ENCODE results near the gene PELI3. TPM values are rescaled to one million over a fixed set of nuclear protein-coding genes. Genes with fewer than 3 reads are reported as not detected.

PELI3 gene
- total and polyA plus RNA-seq, 3 donors from 2014 or later, result 10.2 to 17.7 (median 13.0) TPM

- H3K9me3 ChIP-seq, result no peaks in the 10 kb centered on the region
- no peaks in the 10 kb centered on the region for H3K27me3 ChIP-seq
- H3K4me1 ChIP-seq, result peaks cover 5% of the 10 kb centered on the region
- peak within 1 kb of the TSS; percentile 14 to 57 for H3K27ac ChIP-seq
- no peaks in the 10 kb centered on the region for H3K36me3 ChIP-seq (ENCODE audit: low read depth, missing control alignments)
- peak; percentile 90 for DNase-seq
- no peak for TF ChIP-seq CTCF (IDR thresholded peaks at IDR 0.05)
- no peak for TF ChIP-seq POLR2A (IDR thresholded peaks at IDR 0.05)
- peak within 1 kb of the TSS; percentile 70 to 72 for H3K4me3 ChIP-seq
- 0 to 1% methylated on average over 24 to 31 of the region's 31 CpGs for WGBS, 2 donors
- intact Hi-C loops (cut with DNase I; ENCODE audit: low total_unique reads), result no loop called here
Observed at GRCh38 chr11:66510271-66510989, 43.7 kb downstream of the PELI3 start, which contains the start of gene BBS1. Gene BBS1, plus strand, starts transcription at chr11:66510635. Its CDS starts 25 bp downstream, at chr11:66510660.

GRCh38 chr11:66510990-66511339, 44.3 kb downstream of the PELI3 start:
- intact Hi-C loops (cut with DNase I; ENCODE audit: low total_unique reads), result no loop called here
- peaks cover 5% of the 10 kb centered on the region for H3K4me1 ChIP-seq
- H3K27ac ChIP-seq, result peak overlapping the region in 1 of 2 donors; percentile 57
- no peaks in the 10 kb centered on the region for H3K36me3 ChIP-seq (ENCODE audit: low read depth, missing control alignments)
- peak overlapping the region; percentile 70 to 72 for H3K4me3 ChIP-seq
- TF ChIP-seq CTCF (IDR thresholded peaks at IDR 0.05) (no peak), POLR2A (IDR thresholded peaks at IDR 0.05) (no peak)
- DNase-seq, result no peak
- H3K27me3 ChIP-seq, result no peaks in the 10 kb centered on the region
- no peaks in the 10 kb centered on the region for H3K9me3 ChIP-seq
- WGBS, 2 donors, result 1 to 7% methylated on average over 5 of the region's 5 CpGs

- H3K4me3 ChIP-seq, result no peak overlapping the region
- H3K27ac ChIP-seq, result no peak overlapping the region
- TF ChIP-seq CTCF (IDR thresholded peaks at IDR 0.05), result no peak
- no peaks in the 10 kb centered on the region for H3K36me3 ChIP-seq (ENCODE audit: low read depth, missing control alignments)
- whole genome bisulfite sequencing, 2 donors, result 84 to 88% methylated on average over 11 of the region's 11 CpGs
- no peaks in the 10 kb centered on the region for H3K4me1 ChIP-seq
- no peaks in the 10 kb centered on the region for H3K9me3 ChIP-seq
- intact Hi-C loops (cut with DNase I; ENCODE audit: low total_unique reads), result no loop called here
- H3K27me3 ChIP-seq, result no peaks in the 10 kb centered on the region
- no peak for DNase-seq
Observed at GRCh38 chr11:66523611-66524010, 56.9 kb downstream of the PELI3 start.

- no peaks in the 10 kb centered on the region for H3K36me3 ChIP-seq (ENCODE audit: low read depth, missing control alignments)
- 90 to 93% methylated on average over 10 of the region's 10 CpGs for WGBS, 2 donors
- H3K4me1 ChIP-seq, result no peaks in the 10 kb centered on the region
- intact Hi-C loops (cut with DNase I; ENCODE audit: low total_unique reads), result no loop called here
- TF ChIP-seq CTCF (IDR thresholded peaks at IDR 0.05) (no peak), POLR2A (IDR thresholded peaks at IDR 0.05) (no peak)
- no peaks in the 10 kb centered on the region for H3K27me3 ChIP-seq
- no peak overlapping the region for H3K27ac ChIP-seq
- H3K4me3 ChIP-seq, result no peak overlapping the region
- H3K9me3 ChIP-seq, result no peaks in the 10 kb centered on the region
- DNase-seq, result no peak
Observed at GRCh38 chr11:66524304-66525040, 57.8 kb downstream of the PELI3 start.

Small RNA genes within 50 kb of the gene (small RNA-seq; reads per million reads assigned to genes)
- 0 reads per million in 2 donors for gene RF00416

Other genes with a start within 250 kb of the PELI3 start
- gene KLC2, start 209.2 kb upstream of the PELI3 start, total RNA-seq, result 10 to 100 TPM; 45.9 to 53.5 TPM
- 51.7 TPM for gene KLC2, start 209.2 kb upstream of the PELI3 start, polyA plus RNA-seq (ENCODE audit: insufficient read depth, low read depth, low replicate concordance)
- gene RAB1B, start 198.3 kb upstream of the PELI3 start, total RNA-seq, result 100 to 1,000 TPM in 1 of 2 donors, 10 to 100 TPM in 1; 63.2 to 107 TPM
- gene RAB1B, start 198.3 kb upstream of the PELI3 start, polyA plus RNA-seq (ENCODE audit: insufficient read depth, low read depth, low replicate concordance), result 180 TPM
- 1 to 10 TPM; 4.0 to 7.4 TPM for gene CNIH2, start 188.7 kb upstream of the PELI3 start, total RNA-seq
- 17.3 TPM for gene CNIH2, start 188.7 kb upstream of the PELI3 start, polyA plus RNA-seq (ENCODE audit: insufficient read depth, low read depth, low replicate concordance)
- 10 to 100 TPM; 60.5 to 94.1 TPM for gene YIF1A, start 177.8 kb upstream of the PELI3 start, total RNA-seq
- 82.6 TPM for gene YIF1A, start 177.8 kb upstream of the PELI3 start, polyA plus RNA-seq (ENCODE audit: insufficient read depth, low read depth, low replicate concordance)
- 1 to 10 TPM; 1.4 to 1.7 TPM for gene TMEM151A, start 175.0 kb upstream of the PELI3 start, total RNA-seq
- 0.90 TPM for gene TMEM151A, start 175.0 kb upstream of the PELI3 start, polyA plus RNA-seq (ENCODE audit: insufficient read depth, low read depth, low replicate concordance)
- gene CD248, start 149.9 kb upstream of the PELI3 start, total RNA-seq, result 1 to 10 TPM; 3.9 to 6.4 TPM
- 35.5 TPM for gene CD248, start 149.9 kb upstream of the PELI3 start, polyA plus RNA-seq (ENCODE audit: insufficient read depth, low read depth, low replicate concordance)
- gene RIN1, start 130.5 kb upstream of the PELI3 start, total RNA-seq, result 1 to 10 TPM; 8.2 to 8.5 TPM
- 4.7 TPM for gene RIN1, start 130.5 kb upstream of the PELI3 start, polyA plus RNA-seq (ENCODE audit: insufficient read depth, low read depth, low replicate concordance)
- gene BRMS1, start 121.8 kb upstream of the PELI3 start, total RNA-seq, result 10 to 100 TPM; 55.5 to 59.4 TPM
- gene BRMS1, start 121.8 kb upstream of the PELI3 start, polyA plus RNA-seq (ENCODE audit: insufficient read depth, low read depth, low replicate concordance), result 67.5 TPM
- 10 to 100 TPM; 28.2 to 45.1 TPM for gene B4GAT1, start 119.3 kb upstream of the PELI3 start, total RNA-seq
- gene B4GAT1, start 119.3 kb upstream of the PELI3 start, polyA plus RNA-seq (ENCODE audit: insufficient read depth, low read depth, low replicate concordance), result 23.2 TPM
- gene SLC29A2, start 95.1 kb upstream of the PELI3 start, total RNA-seq, result 1 to 10 TPM; 1.6 to 3.1 TPM
- 1.2 TPM for gene SLC29A2, start 95.1 kb upstream of the PELI3 start, polyA plus RNA-seq (ENCODE audit: insufficient read depth, low read depth, low replicate concordance)
- 1 to 10 TPM in 1 of 2 donors, under 1 TPM in 1; 0.50 to 1.4 TPM for gene NPAS4, start 45.9 kb upstream of the PELI3 start, total RNA-seq
- gene NPAS4, start 45.9 kb upstream of the PELI3 start, polyA plus RNA-seq (ENCODE audit: insufficient read depth, low read depth, low replicate concordance), result 0.09 TPM
- gene MRPL11, start 28.1 kb upstream of the PELI3 start, total RNA-seq, result 10 to 100 TPM; 21.2 to 23.7 TPM
- gene MRPL11, start 28.1 kb upstream of the PELI3 start, polyA plus RNA-seq (ENCODE audit: insufficient read depth, low read depth, low replicate concordance), result 50.0 TPM
- gene DPP3, start 13.5 kb downstream of the PELI3 start, total RNA-seq, result 10 to 100 TPM; 29.3 to 31.0 TPM
- 24.8 TPM for gene DPP3, start 13.5 kb downstream of the PELI3 start, polyA plus RNA-seq (ENCODE audit: insufficient read depth, low read depth, low replicate concordance)
- gene BBS1, start 43.7 kb downstream of the PELI3 start, total RNA-seq, result 10 to 100 TPM; 86.1 to 89.3 TPM
- 42.9 TPM for gene BBS1, start 43.7 kb downstream of the PELI3 start, polyA plus RNA-seq (ENCODE audit: insufficient read depth, low read depth, low replicate concordance)
- gene ZDHHC24, start 79.1 kb downstream of the PELI3 start, total RNA-seq, result 10 to 100 TPM; 20.7 to 23.3 TPM
- gene ZDHHC24, start 79.1 kb downstream of the PELI3 start, polyA plus RNA-seq (ENCODE audit: insufficient read depth, low read depth, low replicate concordance), result 9.2 TPM
- gene ACTN3, start 80.0 kb downstream of the PELI3 start, total RNA-seq, result 1 to 10 TPM; 1.7 to 4.0 TPM
- 6.8 TPM for gene ACTN3, start 80.0 kb downstream of the PELI3 start, polyA plus RNA-seq (ENCODE audit: insufficient read depth, low read depth, low replicate concordance)
- 100 to 1,000 TPM; 125 to 164 TPM for gene CTSF, start 101.7 kb downstream of the PELI3 start, total RNA-seq
- gene CTSF, start 101.7 kb downstream of the PELI3 start, polyA plus RNA-seq (ENCODE audit: insufficient read depth, low read depth, low replicate concordance), result 242 TPM
- 10 to 100 TPM; 14.4 to 26.3 TPM for gene CCDC87, start 126.2 kb downstream of the PELI3 start, total RNA-seq
- gene CCDC87, start 126.2 kb downstream of the PELI3 start, polyA plus RNA-seq (ENCODE audit: insufficient read depth, low read depth, low replicate concordance), result 37.2 TPM
- 10 to 100 TPM; 70.7 to 83.2 TPM for gene CCS, start 126.3 kb downstream of the PELI3 start, total RNA-seq
- 67.5 TPM for gene CCS, start 126.3 kb downstream of the PELI3 start, polyA plus RNA-seq (ENCODE audit: insufficient read depth, low read depth, low replicate concordance)
- gene RBM14, start 149.7 kb downstream of the PELI3 start, total RNA-seq, result 100 to 1,000 TPM; 146 to 149 TPM
- 85.2 TPM for gene RBM14, start 149.7 kb downstream of the PELI3 start, polyA plus RNA-seq (ENCODE audit: insufficient read depth, low read depth, low replicate concordance)
- 100 to 1,000 TPM in 1 of 2 donors, 10 to 100 TPM in 1; 95.2 to 123 TPM for gene RBM4, start 171.8 kb downstream of the PELI3 start, total RNA-seq
- gene RBM4, start 171.8 kb downstream of the PELI3 start, polyA plus RNA-seq (ENCODE audit: insufficient read depth, low read depth, low replicate concordance), result 137 TPM
- 10 to 100 TPM; 35.0 to 35.7 TPM for gene RBM4B, start 211.0 kb downstream of the PELI3 start, total RNA-seq
- gene RBM4B, start 211.0 kb downstream of the PELI3 start, polyA plus RNA-seq (ENCODE audit: insufficient read depth, low read depth, low replicate concordance), result 35.2 TPM

Data from testis (tissue), 3 donors.